ENCODE data around the gene JMJD1C.

The JMJD1C gene

GRCh38 chr10:63393050-63393449, 72.7 kb downstream of the JMJD1C start:
- no peak overlapping the region for H3K14ac ChIP-seq (ENCODE audit: low read length in 2 of 2)
- H3K27me3 ChIP-seq (ENCODE audit: control insufficient read depth in 1 of 2, insufficient read depth in 1 of 2, low read length in 2 of 2) = no peaks in the 10 kb centered on the region
- H4K91ac ChIP-seq (ENCODE audit: low read length) = no peak overlapping the region
- no peak for DNase-seq
- H3K4ac ChIP-seq (ENCODE audit: low read depth in 1 of 2, low read length in 2 of 2) = no peak overlapping the region
- WGBS = 98% methylated on average over 3 of the region's 7 CpGs
- no peak overlapping the region for H2BK12ac ChIP-seq (ENCODE audit: low read length in 2 of 2)
- no peak overlapping the region for H2AK5ac ChIP-seq (ENCODE audit: low read length, severe bottlenecking)
- no peak overlapping the region for H2BK120ac ChIP-seq (ENCODE audit: low read depth, low read length)
- peaks cover 3% of the 10 kb centered on the region for H3K4me1 ChIP-seq (ENCODE audit: control insufficient read depth, insufficient read depth, low read depth, low read length)
- no peak overlapping the region for H3K9ac ChIP-seq (ENCODE audit: low read length)
- H3K23ac ChIP-seq (ENCODE audit: low read length in 2 of 2) = no peak overlapping the region
- H3K27ac ChIP-seq (ENCODE audit: low read length, poor library complexity, severe bottlenecking) = no peak overlapping the region
- peaks cover 6% of the 10 kb centered on the region for H3K79me1 ChIP-seq (replicated peaks; ENCODE audit: low read length, poor library complexity, severe bottlenecking)
- no peak overlapping the region for H2BK15ac ChIP-seq (ENCODE audit: low read depth, poor library complexity, severe bottlenecking)
- H3K18ac ChIP-seq (ENCODE audit: low read depth in 1 of 2, low read length in 2 of 2) = no peak overlapping the region
- H3K9me3 ChIP-seq (ENCODE audit: control insufficient read depth, low read length) = peaks cover 7% of the 10 kb centered on the region
- no peak overlapping the region for H4K8ac ChIP-seq (ENCODE audit: low read length)
- H3K36me3 ChIP-seq (ENCODE audit: control insufficient read depth in 1 of 2, insufficient read depth in 2 of 2, low read depth in 1 of 2, low read length in 2 of 2) = no peaks in the 10 kb centered on the region
- no peak overlapping the region for H2BK5ac ChIP-seq (ENCODE audit: low read depth, low read length, poor library complexity, severe bottlenecking)
- H2AFZ ChIP-seq (ENCODE audit: low read depth, low read length) = no peak overlapping the region
- H3K4me2 ChIP-seq (ENCODE audit: low read length, poor library complexity, severe bottlenecking) = no peak overlapping the region
- H3K4me3 ChIP-seq (ENCODE audit: insufficient read depth in 1 of 2, low read depth in 1 of 2, low read length in 2 of 2) = no peak overlapping the region

GRCh38 chr10:63392224-63392623, 73.6 kb downstream of the JMJD1C start:
- Histone ChIP-seq H3K27ac (ENCODE audit: low read length, poor library complexity, severe bottlenecking) (no peak overlapping the region), H4K8ac (ENCODE audit: low read length) (no peak overlapping the region), H2BK120ac (ENCODE audit: low read depth, low read length) (no peak overlapping the region), H2BK5ac (ENCODE audit: low read depth, low read length, poor library complexity, severe bottlenecking) (no peak overlapping the region), H3K14ac (ENCODE audit: low read length in 2 of 2) (no peak overlapping the region), H3K23ac (ENCODE audit: low read length in 2 of 2) (no peak overlapping the region), H3K36me3 (ENCODE audit: control insufficient read depth in 1 of 2, insufficient read depth in 2 of 2, low read depth in 1 of 2, low read length in 2 of 2) (no peaks in the 10 kb centered on the region), H3K4me1 (ENCODE audit: control insufficient read depth, insufficient read depth, low read depth, low read length) (peaks cover 3% of the 10 kb centered on the region), H3K4ac (ENCODE audit: low read depth in 1 of 2, low read length in 2 of 2) (no peak overlapping the region), H3K4me2 (ENCODE audit: low read length, poor library complexity, severe bottlenecking) (no peak overlapping the region), H3K18ac (ENCODE audit: low read depth in 1 of 2, low read length in 2 of 2) (no peak overlapping the region), H2AFZ (ENCODE audit: low read depth, low read length) (no peak overlapping the region), H2BK12ac (ENCODE audit: low read length in 2 of 2) (no peak overlapping the region), H2BK15ac (ENCODE audit: low read depth, poor library complexity, severe bottlenecking) (no peak overlapping the region), H3K79me1 (replicated peaks; ENCODE audit: low read length, poor library complexity, severe bottlenecking) (peaks cover 3% of the 10 kb centered on the region), H3K4me3 (ENCODE audit: insufficient read depth in 1 of 2, low read depth in 1 of 2, low read length in 2 of 2) (no peak overlapping the region), H3K9me3 (ENCODE audit: control insufficient read depth, low read length) (peaks cover 7% of the 10 kb centered on the region), H4K91ac (ENCODE audit: low read length) (no peak overlapping the region), H2AK5ac (ENCODE audit: low read length, severe bottlenecking) (no peak overlapping the region), H3K9ac (ENCODE audit: low read length) (no peak overlapping the region), H3K27me3 (ENCODE audit: control insufficient read depth in 1 of 2, insufficient read depth in 1 of 2, low read length in 2 of 2) (no peaks in the 10 kb centered on the region)
- DNase-seq = no peak
- over 99% methylated on average over 6 of the region's 6 CpGs for WGBS

- Histone ChIP-seq H2BK120ac (ENCODE audit: low read depth, low read length) (no peak overlapping the region), H3K27me3 (ENCODE audit: control insufficient read depth in 1 of 2, insufficient read depth in 1 of 2, low read length in 2 of 2) (no peaks in the 10 kb centered on the region), H2BK15ac (ENCODE audit: low read depth, poor library complexity, severe bottlenecking) (no peak overlapping the region), H3K79me1 (replicated peaks; ENCODE audit: low read length, poor library complexity, severe bottlenecking) (peaks cover 3% of the 10 kb centered on the region), H3K9me3 (ENCODE audit: control insufficient read depth, low read length) (peaks cover 7% of the 10 kb centered on the region), H3K4ac (ENCODE audit: low read depth in 1 of 2, low read length in 2 of 2) (no peak overlapping the region), H3K4me2 (ENCODE audit: low read length, poor library complexity, severe bottlenecking) (no peak overlapping the region), H3K18ac (ENCODE audit: low read depth in 1 of 2, low read length in 2 of 2) (no peak overlapping the region), H2BK5ac (ENCODE audit: low read depth, low read length, poor library complexity, severe bottlenecking) (no peak overlapping the region), H3K9ac (ENCODE audit: low read length) (no peak overlapping the region), H4K91ac (ENCODE audit: low read length) (no peak overlapping the region), H3K14ac (ENCODE audit: low read length in 2 of 2) (no peak overlapping the region), H3K4me3 (ENCODE audit: insufficient read depth in 1 of 2, low read depth in 1 of 2, low read length in 2 of 2) (no peak overlapping the region), H2AFZ (ENCODE audit: low read depth, low read length) (no peak overlapping the region), H3K23ac (ENCODE audit: low read length in 2 of 2) (no peak overlapping the region), H2BK12ac (ENCODE audit: low read length in 2 of 2) (no peak overlapping the region), H3K36me3 (ENCODE audit: control insufficient read depth in 1 of 2, insufficient read depth in 2 of 2, low read depth in 1 of 2, low read length in 2 of 2) (no peaks in the 10 kb centered on the region), H4K8ac (ENCODE audit: low read length) (no peak overlapping the region), H3K27ac (ENCODE audit: low read length, poor library complexity, severe bottlenecking) (no peak overlapping the region), H2AK5ac (ENCODE audit: low read length, severe bottlenecking) (no peak overlapping the region), H3K4me1 (ENCODE audit: control insufficient read depth, insufficient read depth, low read depth, low read length) (peaks cover 3% of the 10 kb centered on the region)
- no peak for DNase-seq
- WGBS = 100% methylated on average over 2 of the region's 4 CpGs
Measured at GRCh38 chr10:63391812-63392211, 74.0 kb downstream of the JMJD1C start.

GRCh38 chr10:63390521-63390920, 75.3 kb downstream of the JMJD1C start:
- no peak overlapping the region for H2AK5ac ChIP-seq (ENCODE audit: low read length, severe bottlenecking)
- WGBS = 100% methylated on average over 1 of the region's 1 CpG

More at GRCh38 chr10:63390521-63390920, 75.3 kb downstream of the JMJD1C start:
- Histone ChIP-seq H2AFZ (ENCODE audit: low read depth, low read length) (no peak overlapping the region), H3K4me1 (ENCODE audit: control insufficient read depth, insufficient read depth, low read depth, low read length) (peaks cover 5% of the 10 kb centered on the region), H2BK5ac (ENCODE audit: low read depth, low read length, poor library complexity, severe bottlenecking) (no peak overlapping the region), H3K79me1 (replicated peaks; ENCODE audit: low read length, poor library complexity, severe bottlenecking) (peaks cover 6% of the 10 kb centered on the region), H3K18ac (ENCODE audit: low read depth in 1 of 2, low read length in 2 of 2) (no peak overlapping the region), H3K36me3 (ENCODE audit: control insufficient read depth in 1 of 2, insufficient read depth in 2 of 2, low read depth in 1 of 2, low read length in 2 of 2) (no peaks in the 10 kb centered on the region), H4K91ac (ENCODE audit: low read length) (no peak overlapping the region), H3K9me3 (ENCODE audit: control insufficient read depth, low read length) (peaks cover 7% of the 10 kb centered on the region), H2BK15ac (ENCODE audit: low read depth, poor library complexity, severe bottlenecking) (no peak overlapping the region), H3K23ac (ENCODE audit: low read length in 2 of 2) (no peak overlapping the region), H3K27me3 (ENCODE audit: control insufficient read depth in 1 of 2, insufficient read depth in 1 of 2, low read length in 2 of 2) (no peaks in the 10 kb centered on the region), H3K4me2 (ENCODE audit: low read length, poor library complexity, severe bottlenecking) (no peak overlapping the region), H3K4ac (ENCODE audit: low read depth in 1 of 2, low read length in 2 of 2) (no peak overlapping the region), H4K8ac (ENCODE audit: low read length) (no peak overlapping the region), H3K9ac (ENCODE audit: low read length) (no peak overlapping the region), H3K27ac (ENCODE audit: low read length, poor library complexity, severe bottlenecking) (no peak overlapping the region), H2BK12ac (ENCODE audit: low read length in 2 of 2) (no peak overlapping the region), H3K14ac (ENCODE audit: low read length in 2 of 2) (no peak overlapping the region), H3K4me3 (ENCODE audit: insufficient read depth in 1 of 2, low read depth in 1 of 2, low read length in 2 of 2) (no peak overlapping the region), H2BK120ac (ENCODE audit: low read depth, low read length) (no peak overlapping the region)
- no peak for DNase-seq
